ENCODE measurements around the gene TGFB1I1.
"Not testable (repeated sequence)": the region's sequence is repeated elsewhere in the genome, so short reads cannot be mapped to it uniquely, and the experiment has no call there.

TGFB1I1 gene

GRCh38 chr16:31517800-31518402 is 45.9 kb downstream of the TGFB1I1 start:
- no peak for DNase-seq (ENCODE audit: low spot score)

- DNase-seq (ENCODE audit: low spot score), result no peak
These were observed 47.9 kb downstream of the TGFB1I1 start for GRCh38 chr16:31519759-31520431.

GRCh38 chr16:31521368-31521767 is 49.4 kb downstream of the TGFB1I1 start:
- no peak for DNase-seq (ENCODE audit: low spot score)

- no peak for DNase-seq (ENCODE audit: low spot score)
These were observed 50.1 kb downstream of the TGFB1I1 start for GRCh38 chr16:31522071-31522470.

GRCh38 chr16:31523768-31524167 is 51.8 kb downstream of the TGFB1I1 start:
- not testable (repeated sequence) for DNase-seq (ENCODE audit: low spot score)

GRCh38 chr16:31525113-31525512 is 53.2 kb downstream of the TGFB1I1 start:
- no peak for DNase-seq (ENCODE audit: low spot score)

Measured in SK-N-DZ (cell line).